Fibroblast of mammary gland (primary cell): Measurements from ENCODE around the gene PTPN7.

Experiments
- DNase-seq: peaks from one replicate; pipeline ENCODE4 v3.0.0-alpha.2; 2010; ENCODE audit warnings: low read depth
- H3K4me3 ChIP-seq: 2 replicates; pipeline ENCODE4 v1.5.1; 2011; ENCODE audit warnings: low read depth, mild to moderate bottlenecking, low read length, moderate library complexity; ENCODE audit not compliant: control insufficient read depth
- TF ChIP-seq, protein P1 (sequence below): conservative IDR thresholded peaks from 2 replicates; pipeline ENCODE4 v1.5.1; 2011; ENCODE audit warnings: low read depth, low read length, inconsistent platforms; ENCODE audit not compliant: control insufficient read depth, insufficient read depth

PTPN7 gene

DNA sequence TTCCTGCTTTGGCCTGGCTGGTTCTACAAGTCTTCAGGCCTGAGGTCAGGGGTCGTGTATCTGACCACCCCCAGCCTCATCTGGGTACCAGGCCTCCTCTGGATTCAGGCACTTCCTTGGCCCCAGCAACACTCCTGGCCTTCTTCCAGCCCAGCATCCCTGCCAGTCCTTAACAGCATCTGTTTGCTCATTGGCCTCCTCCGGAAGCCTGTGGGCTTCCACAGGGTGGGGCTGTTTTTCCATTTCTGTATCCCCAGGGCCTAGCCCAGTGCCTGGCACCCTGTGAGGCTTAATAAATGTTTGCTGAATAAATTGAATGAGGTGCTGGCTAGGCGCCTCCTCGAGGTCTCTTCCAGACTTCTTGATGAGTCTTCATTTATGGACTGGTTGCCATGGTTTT lies 59.2 kb downstream of the PTPN7 start:
- no peak for DNase-seq
- no peak overlapping the region for H3K4me3 ChIP-seq
- TF ChIP-seq, protein P1, sequence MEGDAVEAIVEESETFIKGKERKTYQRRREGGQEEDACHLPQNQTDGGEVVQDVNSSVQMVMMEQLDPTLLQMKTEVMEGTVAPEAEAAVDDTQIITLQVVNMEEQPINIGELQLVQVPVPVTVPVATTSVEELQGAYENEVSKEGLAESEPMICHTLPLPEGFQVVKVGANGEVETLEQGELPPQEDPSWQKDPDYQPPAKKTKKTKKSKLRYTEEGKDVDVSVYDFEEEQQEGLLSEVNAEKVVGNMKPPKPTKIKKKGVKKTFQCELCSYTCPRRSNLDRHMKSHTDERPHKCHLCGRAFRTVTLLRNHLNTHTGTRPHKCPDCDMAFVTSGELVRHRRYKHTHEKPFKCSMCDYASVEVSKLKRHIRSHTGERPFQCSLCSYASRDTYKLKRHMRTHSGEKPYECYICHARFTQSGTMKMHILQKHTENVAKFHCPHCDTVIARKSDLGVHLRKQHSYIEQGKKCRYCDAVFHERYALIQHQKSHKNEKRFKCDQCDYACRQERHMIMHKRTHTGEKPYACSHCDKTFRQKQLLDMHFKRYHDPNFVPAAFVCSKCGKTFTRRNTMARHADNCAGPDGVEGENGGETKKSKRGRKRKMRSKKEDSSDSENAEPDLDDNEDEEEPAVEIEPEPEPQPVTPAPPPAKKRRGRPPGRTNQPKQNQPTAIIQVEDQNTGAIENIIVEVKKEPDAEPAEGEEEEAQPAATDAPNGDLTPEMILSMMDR: no peak
